Neural cell (in vitro differentiated cells): ENCODE measurements around the gene F5.

Experiments used
- EP300 ChIP-seq: fragments of 450-650 bp; conservative IDR thresholded peaks from 2 replicates; pipeline ENCODE4 v1.6.1; 2014; ENCODE audit warnings: antibody characterized with exemption, mild to moderate bottlenecking, moderate library complexity; ENCODE audit not compliant: poor library complexity, severe bottlenecking
- REST ChIP-seq: IDR thresholded peaks from 2 replicates; pipeline ENCODE4 v1.6.1; 2012; ENCODE audit warnings: borderline replicate concordance
- SMC3 ChIP-seq: fragments of 450-650 bp; conservative IDR thresholded peaks from 2 replicates; pipeline ENCODE4 v1.6.1; 2014; ENCODE audit warnings: antibody characterized with exemption, mild to moderate bottlenecking, moderate library complexity; ENCODE audit not compliant: poor library complexity
- TF ChIP-seq, protein P1 (sequence below): fragments of 450-650 bp; IDR thresholded peaks from 2 replicates; pipeline ENCODE4 v1.5.1; 2014; ENCODE audit warnings: antibody characterized with exemption, mild to moderate bottlenecking, moderate library complexity; ENCODE audit not compliant: poor library complexity, severe bottlenecking

DNA sequence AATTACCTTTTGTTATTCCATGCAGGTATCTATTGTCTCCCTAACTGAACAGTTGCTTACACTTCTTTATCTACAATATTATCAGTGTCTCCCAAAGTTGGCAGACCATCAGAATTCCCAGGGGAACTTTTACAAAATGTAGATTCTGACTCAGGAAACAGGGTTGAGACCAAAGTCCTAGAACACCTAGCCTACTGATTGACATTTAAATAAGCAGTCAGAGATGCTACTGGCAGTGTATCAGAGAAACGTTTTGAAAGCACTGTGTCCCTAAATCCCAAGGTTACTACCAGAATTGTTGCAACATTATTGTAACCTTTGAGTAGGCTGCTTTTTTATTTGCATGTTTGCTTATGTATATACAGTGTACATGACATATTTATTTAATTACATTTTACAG is 1.8 kb upstream of the F5 start:
- TF ChIP-seq, protein P1, sequence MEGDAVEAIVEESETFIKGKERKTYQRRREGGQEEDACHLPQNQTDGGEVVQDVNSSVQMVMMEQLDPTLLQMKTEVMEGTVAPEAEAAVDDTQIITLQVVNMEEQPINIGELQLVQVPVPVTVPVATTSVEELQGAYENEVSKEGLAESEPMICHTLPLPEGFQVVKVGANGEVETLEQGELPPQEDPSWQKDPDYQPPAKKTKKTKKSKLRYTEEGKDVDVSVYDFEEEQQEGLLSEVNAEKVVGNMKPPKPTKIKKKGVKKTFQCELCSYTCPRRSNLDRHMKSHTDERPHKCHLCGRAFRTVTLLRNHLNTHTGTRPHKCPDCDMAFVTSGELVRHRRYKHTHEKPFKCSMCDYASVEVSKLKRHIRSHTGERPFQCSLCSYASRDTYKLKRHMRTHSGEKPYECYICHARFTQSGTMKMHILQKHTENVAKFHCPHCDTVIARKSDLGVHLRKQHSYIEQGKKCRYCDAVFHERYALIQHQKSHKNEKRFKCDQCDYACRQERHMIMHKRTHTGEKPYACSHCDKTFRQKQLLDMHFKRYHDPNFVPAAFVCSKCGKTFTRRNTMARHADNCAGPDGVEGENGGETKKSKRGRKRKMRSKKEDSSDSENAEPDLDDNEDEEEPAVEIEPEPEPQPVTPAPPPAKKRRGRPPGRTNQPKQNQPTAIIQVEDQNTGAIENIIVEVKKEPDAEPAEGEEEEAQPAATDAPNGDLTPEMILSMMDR, result no peak
- no peak for TF ChIP-seq REST
- TF ChIP-seq EP300, result no peak
- no peak for TF ChIP-seq SMC3
